ENCODE results near the gene ENDOV.
"Not testable (repeated sequence)": the region's sequence is repeated elsewhere in the genome, so short reads cannot be mapped to it uniquely, and the experiment has no call there.

ENDOV gene

DNA sequence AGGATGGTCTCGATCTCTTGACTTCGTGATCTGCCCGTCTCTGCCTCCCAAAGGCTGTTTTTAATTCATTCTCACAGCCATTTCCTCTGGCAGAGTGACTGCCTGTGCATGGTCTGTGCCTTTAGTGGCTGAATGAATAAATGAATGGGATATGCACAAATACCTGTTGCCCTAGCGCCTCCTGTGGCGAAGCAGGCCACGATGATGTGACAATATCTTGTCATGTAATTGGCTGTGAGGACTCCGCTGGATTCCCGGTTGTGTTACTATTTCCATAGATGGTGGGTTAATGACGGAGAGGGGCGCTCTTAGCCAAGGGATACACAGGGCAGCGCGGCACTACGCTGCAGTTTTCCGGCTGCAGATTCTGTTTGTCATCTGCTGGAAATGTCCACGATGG, 26.8 kb upstream of the ENDOV start:
- DNase-seq (ENCODE audit: low read depth in 3 of 3, low spot score in 1 of 3): no peak

DNA sequence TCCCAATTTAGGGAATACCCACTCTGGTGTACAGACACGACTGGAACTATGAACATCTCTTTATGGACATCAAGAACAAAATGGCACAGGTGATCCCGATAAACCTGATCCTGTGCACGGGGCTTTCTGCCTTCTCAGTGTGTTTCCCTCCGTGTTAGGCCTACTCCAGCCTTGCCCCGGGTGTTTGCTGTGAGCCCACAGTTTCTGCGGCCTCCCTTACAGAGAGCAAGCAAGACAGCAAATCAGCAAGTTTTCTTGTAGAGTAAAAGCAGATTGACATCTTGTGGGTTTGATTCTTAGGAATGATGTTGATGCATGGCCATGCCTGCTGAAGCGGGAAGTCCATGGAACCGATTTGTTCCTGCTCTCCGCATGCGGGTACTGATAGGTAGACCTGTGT, 26.4 kb upstream of the ENDOV start:
- DNase-seq (ENCODE audit: low read depth in 3 of 3, low spot score in 1 of 3): no peak

DNA sequence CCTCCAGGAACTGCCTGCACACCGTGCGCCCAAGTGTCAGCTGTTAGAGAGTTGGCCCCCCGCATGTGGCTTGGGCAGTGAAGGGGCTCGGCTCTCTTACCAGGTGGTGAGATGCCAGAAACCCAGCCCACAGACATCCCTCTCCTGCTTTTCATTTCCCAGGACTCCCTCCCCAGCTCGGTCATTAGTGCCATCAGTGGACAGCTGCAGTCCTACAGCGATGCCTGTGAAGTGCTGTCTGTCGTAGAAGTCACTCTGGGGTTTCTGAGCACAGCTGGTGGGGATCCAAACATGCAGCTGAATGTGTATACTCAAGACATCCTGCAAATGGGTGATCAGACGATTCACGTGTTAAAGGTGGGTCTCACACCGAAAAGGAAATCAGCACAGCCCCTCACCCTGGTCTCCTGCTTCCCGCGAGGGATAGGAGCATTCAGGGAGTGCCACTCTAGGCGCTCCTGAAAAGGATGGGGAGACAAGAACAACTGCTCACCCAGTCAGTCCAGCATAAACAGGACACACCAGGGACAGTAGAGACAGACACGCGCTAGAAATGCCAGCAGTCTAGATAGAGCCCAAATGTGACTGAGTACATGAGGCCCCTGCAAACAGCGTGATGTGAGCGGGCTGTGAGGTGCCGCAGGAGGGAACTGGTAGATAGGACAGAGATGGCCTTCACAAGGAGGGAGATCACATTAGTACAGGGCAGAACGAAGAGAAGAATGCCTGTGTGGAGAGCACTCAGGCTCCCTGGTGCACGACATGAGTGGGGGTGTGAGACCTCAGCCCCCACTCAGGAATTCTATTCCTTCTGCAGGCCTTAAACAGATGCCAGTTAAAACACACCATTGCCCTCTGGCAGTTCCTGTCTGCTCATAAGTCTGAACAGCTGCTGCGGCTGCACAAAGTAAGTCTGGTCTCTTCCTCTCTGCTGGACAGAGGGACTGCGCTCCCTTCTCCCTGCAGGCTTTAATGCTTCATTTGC, 25.7 kb upstream of the ENDOV start:
- no peak for DNase-seq (ENCODE audit: low read depth in 3 of 3, low spot score in 1 of 3)

DNA sequence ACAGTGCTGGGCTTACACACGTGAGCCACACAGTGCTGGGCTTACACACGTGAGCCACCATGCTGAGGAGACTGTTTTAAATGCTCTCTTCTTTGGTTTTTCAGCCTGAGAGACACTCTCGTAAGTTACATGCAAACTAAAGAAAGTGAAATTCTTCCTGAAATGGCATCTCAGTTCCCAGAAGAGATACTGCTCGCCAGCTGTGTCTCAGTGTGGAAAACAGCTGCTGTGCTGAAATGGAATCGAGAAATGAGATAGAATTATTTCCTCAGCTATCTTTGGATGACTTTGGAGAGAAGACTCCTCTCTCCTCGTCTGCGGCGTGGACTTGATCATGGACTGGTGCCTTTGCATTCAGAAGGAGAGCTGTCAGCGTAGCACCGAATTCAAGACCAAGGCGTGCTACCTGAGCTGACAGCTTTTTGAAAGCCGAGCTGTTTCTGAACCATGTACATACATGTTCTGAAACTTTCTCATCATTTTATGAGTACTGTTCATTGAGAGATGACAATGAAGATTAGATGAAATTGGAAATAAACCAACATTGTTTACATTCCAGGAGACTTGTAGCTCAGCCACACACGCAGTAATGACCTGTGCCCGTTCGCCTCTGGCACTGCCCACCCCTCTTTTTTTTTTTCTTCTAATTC, 21.6 kb upstream of the ENDOV start:
- DNase-seq (ENCODE audit: low read depth in 3 of 3, low spot score in 1 of 3): no peak

DNA sequence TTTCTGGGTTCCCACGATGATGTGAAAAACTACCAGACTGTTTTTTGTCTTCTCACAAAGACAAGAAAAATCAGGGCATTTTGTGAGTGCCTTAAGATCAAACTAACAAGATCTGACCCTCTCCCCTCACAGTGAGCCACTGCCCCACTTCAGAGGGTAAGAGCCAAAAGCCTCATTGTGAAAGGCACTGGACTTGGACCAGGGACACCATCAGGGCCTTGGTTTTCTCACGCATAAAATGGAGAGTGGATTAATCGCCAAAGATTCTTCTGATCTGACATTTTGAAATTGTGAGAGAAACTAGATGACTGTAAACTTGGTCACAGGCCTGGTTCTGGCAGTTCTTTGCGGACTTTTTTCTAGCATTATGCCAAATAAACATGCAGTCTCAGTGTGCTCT, 21.0 kb upstream of the ENDOV start:
- no peak for DNase-seq (ENCODE audit: low read depth in 3 of 3, low spot score in 1 of 3)

DNA sequence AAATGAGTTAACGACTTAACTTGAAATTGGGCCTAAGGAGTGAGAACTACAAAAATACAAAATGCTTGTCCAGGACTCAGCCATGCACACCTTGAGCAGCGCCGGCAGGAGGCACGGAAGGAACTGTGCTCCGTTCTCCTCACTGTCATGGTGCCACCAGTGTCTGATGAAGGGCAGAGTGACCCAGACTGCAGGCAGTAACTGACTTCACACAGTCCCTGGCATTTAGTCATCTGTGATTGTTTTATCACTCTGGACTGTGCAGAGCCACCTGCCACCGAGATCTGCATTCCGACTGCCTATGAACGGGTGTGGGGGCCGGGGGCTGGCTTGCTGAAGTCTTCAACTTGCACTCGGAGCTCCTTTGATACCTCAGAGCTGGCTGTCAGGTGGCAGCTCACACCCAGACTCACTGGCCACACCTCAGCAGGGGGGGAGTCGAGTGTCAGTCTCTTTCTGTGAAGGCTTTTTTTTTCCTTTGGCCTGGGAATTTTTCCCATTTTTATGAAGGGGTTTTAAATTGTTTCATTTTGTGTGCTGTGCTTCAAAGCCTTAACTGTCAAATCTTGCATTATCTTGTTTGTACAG, 20.2 kb upstream of the ENDOV start:
- DNase-seq (ENCODE audit: low read depth in 3 of 3, low spot score in 1 of 3): no peak

DNA sequence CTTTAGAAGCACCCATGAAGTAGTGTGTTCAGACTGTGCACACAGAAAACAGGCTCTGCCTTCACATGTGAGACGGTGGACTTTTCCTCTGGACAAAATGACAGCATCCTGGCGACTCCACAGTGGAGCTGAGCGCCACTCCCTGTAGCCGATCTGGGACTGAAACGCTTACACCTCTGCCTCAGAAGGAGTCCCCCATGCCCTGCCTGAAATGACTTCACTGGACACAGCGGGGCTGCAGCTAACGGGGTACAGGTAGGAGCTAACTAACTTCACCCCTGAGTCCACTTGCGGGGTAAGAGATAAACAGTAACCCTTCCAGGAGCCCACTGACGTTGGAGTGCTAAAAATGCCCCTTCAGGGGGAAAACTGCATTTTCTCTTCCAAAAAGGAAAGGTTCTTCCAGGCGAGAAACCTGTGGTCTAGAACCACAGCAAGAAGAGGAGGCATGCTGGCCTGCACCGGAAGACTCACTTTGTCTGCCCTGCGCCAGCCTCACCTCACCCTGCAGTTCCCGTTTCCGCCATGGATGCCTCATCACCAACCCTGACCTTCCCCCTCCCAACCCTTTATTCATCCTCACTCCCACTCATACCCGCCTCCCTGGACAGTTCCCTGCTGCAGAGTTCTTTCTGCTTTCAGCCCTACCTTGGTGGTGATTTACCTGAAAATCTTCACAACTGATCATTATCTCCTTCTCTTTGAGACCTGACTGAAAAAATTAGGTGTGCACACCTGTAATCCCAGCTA, 19.4 kb upstream of the ENDOV start:
- DNase-seq (ENCODE audit: low read depth in 3 of 3, low spot score in 1 of 3): no peak

DNA sequence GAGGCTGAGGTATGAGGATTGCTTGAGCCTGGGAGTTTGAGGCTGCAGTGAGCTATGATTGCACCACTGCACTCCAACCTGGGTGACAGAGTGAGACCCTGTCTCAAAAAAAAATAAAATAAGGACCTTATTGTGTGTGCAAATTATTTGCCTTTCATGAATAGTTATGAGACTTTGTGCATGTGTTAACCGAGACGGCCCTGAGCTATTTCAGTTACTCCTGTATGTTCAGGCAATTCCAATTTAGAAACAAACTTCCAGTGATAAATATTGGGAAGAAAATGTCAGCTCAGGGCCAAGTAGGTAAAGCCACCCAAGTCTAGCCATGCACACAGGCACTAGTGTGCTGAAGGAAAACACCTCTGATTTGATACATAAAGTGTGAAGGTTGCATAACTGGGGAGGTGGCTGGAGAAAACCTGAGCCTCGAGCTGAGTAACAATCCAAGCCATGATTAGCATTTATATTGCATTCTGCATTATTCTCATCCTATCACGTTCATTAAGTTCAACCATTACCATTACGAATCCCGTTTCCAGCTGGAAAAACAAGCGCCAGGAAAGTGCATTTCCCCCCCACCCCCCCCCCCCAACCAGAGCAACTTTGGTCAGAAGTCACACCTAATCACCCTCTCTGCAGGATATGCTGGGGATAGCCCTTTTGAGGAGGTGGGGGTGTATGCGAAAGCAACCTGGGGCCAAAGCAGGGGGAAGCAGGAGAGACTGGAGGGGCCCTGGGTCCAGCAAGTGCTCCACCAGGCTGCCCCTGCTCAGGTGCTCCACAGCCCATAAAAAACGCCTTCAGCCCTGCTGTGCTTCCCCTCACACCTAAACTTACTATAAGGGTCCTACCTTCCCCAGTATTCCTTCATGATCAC, 18.6 kb upstream of the ENDOV start:
- DNase-seq (ENCODE audit: low read depth in 3 of 3, low spot score in 1 of 3): no peak

DNA sequence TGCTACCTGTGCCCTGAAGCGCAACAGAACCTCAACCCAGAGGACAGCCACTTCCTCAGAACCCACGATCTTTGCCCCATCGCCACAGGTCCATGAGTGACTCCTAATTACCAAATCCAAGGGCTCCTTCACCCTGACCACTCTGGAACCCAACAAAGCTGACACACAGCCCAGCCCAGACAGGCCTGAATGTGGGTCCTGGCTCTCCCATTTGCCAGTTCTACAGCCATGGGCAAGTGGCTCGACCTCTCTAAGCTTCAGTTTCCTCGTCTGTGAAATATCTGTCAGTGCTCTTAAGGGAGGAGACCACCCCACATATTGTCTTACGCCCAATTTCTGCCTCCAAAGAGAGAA, 18.0 kb upstream of the ENDOV start:
- DNase-seq (ENCODE audit: low read depth in 3 of 3, low spot score in 1 of 3): no peak

DNA sequence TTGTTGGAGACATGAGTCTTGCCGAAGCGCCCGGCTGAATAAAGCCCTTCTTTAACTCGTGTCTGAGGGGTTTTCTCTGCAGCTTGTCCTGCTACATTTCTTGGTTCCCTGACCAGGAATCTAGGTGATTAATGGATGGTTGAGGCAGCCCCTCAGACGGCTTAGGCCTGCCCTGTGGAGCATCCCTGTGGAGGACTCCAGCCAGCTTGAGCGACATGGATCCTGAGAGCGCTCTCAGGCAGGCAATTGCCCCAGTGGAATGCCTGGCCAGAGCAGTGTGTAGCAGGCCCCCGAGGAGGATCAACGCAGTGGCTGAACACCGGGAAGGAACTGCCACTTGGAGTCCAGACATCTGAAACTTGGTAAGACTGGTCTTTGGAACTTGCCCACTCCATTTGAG, 17.3 kb upstream of the ENDOV start:
- DNase-seq (ENCODE audit: low read depth in 3 of 3, low spot score in 1 of 3): no peak

DNA sequence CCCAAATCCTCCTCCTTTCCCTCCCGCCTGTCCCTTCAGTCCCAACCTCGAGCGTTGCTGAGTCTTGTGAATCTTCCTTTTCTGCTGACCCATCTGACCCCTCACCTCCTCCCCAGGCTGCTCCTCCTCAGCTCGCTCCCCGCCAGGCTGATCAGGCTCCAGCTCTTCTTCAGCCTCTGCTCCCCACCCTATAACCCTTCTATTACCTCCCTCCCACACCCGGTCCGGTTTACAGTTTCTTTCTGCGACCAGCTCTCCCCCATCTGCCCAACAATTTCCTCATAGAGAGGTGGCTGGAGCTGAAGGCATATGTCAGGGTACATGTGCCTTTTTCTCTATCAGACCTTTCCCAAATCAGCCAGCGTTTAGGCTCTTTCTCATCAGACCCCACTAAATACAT, 13.9 kb upstream of the ENDOV start:
- not testable (repeated sequence) for DNase-seq (ENCODE audit: low read depth in 3 of 3, low spot score in 1 of 3)

DNA sequence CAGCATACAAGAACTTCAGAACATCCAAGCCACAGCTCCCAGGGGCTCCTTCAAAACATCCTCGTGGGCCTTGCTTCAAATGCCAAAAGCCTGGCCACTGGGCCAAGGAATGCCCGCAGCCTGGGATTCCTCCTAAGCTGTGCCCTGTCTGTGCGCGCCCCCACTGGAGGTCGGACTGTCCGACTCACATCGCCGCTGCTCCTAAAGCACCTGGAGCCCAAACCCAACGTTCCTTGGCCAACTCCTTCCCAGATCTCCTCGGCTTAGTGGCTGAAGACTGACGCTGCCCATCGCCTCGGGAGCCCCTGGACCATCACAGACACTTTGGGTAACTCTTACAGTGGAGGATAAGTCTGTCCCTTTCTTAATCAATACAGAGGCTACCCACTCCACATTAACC, 12.9 kb upstream of the ENDOV start:
- DNase-seq (ENCODE audit: low read depth in 3 of 3, low spot score in 1 of 3): not testable (repeated sequence)

DNA sequence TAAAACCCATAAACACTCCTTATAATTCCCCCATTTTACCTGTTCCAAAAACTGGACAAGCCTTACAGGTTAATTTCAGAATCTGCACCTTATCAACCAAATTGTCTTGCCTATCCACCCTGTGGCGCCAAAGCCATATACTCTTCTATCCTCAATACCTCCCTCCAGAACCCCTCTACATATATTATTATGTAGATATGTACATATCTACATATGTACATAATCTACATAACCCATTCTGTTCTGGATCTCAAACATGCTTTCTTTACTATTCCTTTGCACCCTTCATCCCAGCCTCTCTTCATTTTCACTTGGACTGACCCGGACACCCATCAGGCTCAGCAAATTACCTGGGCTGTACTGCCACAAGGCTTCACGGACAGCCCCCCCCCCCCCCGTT, 12.0 kb upstream of the ENDOV start:
- DNase-seq (ENCODE audit: low read depth in 3 of 3, low spot score in 1 of 3): no peak

DNA sequence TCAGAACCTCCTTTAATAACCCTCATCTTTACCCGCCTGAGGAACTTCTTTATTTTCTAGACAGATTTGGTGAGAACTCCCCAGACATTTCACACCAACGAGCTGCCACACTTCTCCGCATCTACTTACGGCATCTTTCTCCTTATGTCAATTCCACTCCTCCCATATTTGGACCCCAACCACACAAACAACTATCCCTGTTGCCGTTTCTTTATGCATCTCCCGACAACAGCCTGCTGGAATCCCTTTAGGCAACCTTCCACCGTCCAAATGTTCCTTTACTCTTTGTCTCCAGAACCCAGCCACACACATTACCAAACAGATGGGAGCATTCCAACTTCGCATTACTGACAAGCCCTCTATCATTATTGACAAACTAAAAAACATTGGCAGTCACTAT, 8.8 kb upstream of the ENDOV start:
- no peak for DNase-seq (ENCODE audit: low read depth in 3 of 3, low spot score in 1 of 3)

DNA sequence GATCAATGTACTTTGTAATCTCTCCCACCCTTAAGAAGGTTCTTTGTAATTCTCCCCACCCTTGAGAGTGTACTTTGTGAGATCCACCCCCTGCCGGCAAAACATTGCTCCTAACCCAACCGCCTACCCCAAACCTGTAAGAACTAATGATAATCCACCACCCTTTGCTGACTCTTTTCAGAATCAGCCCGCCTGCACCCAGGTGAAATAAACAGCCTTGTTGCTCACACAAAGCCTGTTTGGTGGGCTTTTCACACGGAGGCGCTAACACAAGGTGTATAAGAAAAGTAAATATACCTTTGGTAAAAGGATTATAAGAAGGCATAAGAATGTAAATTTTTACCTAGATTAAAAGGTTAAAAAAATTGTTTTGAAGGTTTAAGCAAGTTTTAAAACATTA, 7.0 kb upstream of the ENDOV start:
- not testable (repeated sequence) for DNase-seq (ENCODE audit: low read depth in 3 of 3, low spot score in 1 of 3)

DNA sequence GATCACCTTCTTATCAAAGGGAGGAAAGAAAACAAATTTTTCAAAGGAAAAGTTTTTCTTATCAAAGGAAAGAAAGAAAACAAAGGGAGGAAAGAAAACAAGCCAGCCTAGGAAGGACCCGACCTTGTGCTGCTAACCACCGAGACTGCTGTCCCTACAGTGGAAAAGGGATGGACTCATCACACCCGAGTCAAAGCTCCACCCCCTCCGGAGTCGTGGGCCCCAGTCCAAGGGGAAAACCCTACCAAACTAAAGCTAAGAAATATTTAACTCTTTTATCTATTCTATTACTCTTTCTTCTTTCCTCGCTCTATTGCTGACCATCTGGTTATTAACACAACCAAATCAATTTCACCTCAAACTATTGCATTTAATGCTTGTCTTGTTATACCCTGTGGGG, 6.1 kb upstream of the ENDOV start:
- DNase-seq (ENCODE audit: low read depth in 3 of 3, low spot score in 1 of 3): no peak

DNA sequence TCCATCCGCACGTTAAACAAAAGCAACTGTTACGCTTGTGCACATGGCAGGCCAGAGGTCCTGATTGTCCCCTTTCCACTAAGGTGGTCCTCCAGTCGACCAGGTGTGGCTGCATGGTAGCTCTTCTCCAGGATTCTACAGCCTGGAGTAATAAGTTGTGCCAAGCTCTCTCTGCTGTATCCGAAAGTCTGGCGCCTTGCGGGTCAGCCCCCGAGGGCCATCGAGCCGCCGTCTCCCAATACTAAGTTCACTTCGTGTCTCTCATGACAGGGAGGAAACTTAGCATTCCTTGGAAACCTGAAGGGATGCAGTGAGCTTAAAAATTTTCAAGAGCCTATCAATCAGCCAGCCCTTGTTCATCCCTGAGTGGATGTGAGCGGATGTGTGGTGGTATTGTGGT, 5.3 kb upstream of the ENDOV start:
- DNase-seq (ENCODE audit: low read depth in 3 of 3, low spot score in 1 of 3): no peak

DNA sequence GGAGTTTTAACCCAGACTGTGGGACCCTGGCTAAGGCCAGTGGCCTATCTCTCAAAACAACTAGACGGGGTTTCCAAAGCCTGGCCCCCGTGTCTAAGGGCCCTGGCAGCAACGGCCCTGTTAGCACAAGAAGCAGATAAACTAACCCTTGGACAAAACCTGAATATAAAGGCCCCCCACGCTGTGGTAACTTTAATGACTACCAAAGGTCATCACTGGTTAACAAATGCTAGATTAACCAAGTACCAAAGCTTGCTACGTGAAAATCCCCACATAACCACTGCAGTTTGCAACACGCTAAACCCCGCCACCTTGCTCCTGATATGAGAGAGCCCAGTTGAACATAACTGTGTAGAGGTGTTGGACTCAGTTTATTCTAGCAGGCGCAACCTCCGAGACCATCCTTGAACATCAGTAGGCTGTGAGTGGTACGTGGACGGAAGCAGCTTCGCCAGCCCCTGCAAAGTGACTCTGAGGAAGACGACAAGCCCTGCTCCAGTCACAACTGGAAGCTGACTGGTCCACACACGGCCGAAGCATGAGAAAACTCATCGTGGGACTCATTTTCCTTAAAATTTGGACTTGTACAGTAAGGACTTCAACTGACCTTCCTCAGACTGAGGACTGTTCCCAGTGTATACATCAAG, 4.4 kb upstream of the ENDOV start:
- not testable (repeated sequence) for DNase-seq (ENCODE audit: low read depth in 3 of 3, low spot score in 1 of 3)

DNA sequence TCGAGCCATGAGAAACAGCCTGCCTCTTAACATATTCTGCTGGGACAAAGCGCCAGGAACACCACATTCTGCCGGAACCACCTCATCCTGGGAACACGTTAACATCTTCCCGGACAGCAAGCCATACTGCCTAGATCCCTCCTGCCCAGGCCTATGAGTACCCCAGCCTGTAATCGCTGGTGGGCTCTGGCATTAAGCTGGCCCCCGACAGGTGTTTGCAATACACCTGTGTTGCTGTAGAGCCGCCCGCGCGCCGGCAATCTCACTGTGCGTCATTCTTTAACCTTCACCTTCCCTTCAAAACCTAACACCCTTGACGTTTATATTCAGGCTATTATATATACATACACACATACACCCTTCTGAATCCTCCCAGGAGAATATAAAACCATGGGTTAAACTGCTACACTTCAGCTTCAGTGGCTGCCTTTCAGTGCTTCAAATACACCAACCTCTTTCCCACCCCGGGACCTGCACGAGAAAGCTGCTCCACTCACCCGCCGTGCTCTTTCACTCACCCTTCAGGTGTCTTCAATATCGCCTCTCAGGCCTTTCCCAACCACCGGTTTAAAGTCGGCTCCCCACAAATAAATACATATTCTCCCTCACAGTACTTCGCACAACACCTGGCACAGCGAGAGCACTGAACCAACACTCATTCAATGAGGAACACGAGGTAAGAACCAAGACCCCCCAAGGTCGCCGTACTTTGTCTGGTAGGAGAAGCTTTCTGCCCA, 1.0 kb upstream of the ENDOV start:
- no peak for DNase-seq (ENCODE audit: low read depth in 3 of 3, low spot score in 1 of 3)

DNA sequence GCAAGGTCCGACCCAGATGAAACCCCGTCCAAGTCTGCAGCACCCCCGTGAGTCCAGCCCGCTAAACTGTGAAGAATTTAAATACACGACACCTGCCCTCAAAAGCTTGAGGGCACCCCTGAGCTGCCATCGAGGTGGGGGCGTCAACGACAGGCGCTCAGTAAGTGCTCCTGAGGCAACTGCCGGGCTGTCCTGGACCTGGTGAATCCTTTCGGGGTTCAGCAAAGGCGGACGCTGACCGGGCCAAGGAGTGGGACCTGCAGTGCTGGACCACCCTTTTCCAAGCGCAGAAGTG, 512 bp upstream of the ENDOV start:
- no peak for DNase-seq (ENCODE audit: low read depth in 3 of 3, low spot score in 1 of 3)
